ENCODE measurements around the gene CIRBP.

The CIRBP gene

DNA sequence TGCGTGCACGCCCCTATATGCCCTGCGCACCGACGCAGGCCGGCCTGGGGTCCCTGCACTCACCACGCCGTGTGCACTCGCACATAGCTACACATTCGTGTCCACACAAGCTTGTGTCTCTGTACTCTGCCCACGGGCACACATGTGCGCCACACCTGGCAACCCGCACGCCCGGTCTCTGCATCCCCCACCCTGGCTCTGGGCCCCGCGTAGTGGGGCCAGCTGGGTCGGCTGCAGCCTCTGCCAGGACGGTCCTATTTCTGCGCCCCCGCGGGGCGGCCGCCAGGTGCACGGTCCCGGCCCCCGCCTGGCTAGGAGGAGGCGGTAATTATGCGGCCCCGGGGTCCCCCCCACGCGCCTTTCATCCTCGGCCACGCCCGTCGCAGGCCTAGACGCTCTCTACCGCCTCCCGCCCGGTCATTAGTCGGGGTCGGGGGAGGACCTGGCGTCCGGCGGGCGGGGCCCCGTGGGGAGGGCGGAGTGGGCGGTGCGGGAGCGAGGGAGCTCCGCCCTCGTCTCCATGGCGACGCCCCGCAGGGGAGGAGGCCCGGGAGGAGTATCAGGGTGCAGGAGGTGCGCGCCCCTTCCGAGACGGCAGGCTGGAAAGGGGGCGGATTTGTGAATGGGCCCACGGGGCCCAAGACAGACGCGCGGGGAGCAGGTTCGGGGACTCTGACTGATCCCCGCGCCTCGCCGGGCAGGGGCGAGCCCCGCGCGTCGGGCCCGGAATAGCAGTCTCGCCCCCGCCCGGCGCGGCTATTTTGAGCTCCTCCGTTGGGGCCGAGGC is 2.8 kb upstream of the CIRBP start:
- ChIA-PET CTCF (interaction anchor here (0.7 to 18.0 kb wide), 23 partner anchors 8 to 587 kb away, joined by 3 to 491 read pairs (median 4); partner anchors contain the start of genes ATP5F1D, CBARP, CNN2 and FAM174C), POLR2A (interaction anchor here (0.7 to 4.0 kb wide), 5 partner anchors 11 to 25 kb away, joined by 3 to 65 read pairs (median 4); partner anchors contain the start of gene ATP5F1D)
- DNase-seq (ENCODE audit: extremely low spot score) = peak; percentile 91
- TF ChIP-seq, protein P1, sequence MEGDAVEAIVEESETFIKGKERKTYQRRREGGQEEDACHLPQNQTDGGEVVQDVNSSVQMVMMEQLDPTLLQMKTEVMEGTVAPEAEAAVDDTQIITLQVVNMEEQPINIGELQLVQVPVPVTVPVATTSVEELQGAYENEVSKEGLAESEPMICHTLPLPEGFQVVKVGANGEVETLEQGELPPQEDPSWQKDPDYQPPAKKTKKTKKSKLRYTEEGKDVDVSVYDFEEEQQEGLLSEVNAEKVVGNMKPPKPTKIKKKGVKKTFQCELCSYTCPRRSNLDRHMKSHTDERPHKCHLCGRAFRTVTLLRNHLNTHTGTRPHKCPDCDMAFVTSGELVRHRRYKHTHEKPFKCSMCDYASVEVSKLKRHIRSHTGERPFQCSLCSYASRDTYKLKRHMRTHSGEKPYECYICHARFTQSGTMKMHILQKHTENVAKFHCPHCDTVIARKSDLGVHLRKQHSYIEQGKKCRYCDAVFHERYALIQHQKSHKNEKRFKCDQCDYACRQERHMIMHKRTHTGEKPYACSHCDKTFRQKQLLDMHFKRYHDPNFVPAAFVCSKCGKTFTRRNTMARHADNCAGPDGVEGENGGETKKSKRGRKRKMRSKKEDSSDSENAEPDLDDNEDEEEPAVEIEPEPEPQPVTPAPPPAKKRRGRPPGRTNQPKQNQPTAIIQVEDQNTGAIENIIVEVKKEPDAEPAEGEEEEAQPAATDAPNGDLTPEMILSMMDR (IDR thresholded peaks at IDR 0.05; ENCODE audit: control extremely low read depth, extremely low read depth, low read depth, missing control alignments) = no peak

DNA sequence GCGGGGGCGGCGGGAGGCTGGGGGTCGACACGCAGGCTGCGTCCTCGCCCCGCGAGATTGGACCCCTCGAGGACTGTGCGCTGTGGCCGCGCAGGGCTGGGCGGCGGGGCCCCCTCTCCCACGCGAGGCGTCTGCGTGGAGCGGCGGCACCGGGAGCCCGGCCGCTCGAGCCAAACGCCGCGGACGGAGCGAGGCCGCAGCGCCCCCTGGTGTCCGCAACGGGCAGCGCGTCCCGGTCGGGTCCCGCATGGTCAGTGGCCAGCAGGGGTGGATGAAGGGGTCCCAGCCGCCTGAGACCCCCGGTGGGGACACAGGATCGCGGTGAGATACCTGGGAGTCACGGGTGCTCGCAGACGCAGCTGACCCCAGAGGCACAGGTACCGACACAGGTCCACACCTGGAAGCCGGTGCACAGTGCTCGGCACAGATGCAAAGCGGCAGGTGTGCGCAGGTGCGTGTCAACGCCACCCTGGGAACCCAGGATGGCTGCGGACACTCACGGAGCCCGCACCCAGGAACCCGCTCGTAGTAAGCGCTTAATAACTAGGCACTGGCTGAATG is 2.1 kb upstream of the CIRBP start:
- POLR2A ChIA-PET = interaction anchor here (0.9 to 4.0 kb wide), 4 partner anchors 12 to 23 kb away, joined by 4 to 65 read pairs (median 4); no protein-coding TSS in a partner anchor
- TF ChIP-seq, protein P1 (IDR thresholded peaks at IDR 0.05; ENCODE audit: control extremely low read depth, extremely low read depth, low read depth, missing control alignments) = peak; percentile 99
- CTCF ChIA-PET = interaction anchor here (0.7 to 18.0 kb wide), 22 partner anchors 8 to 586 kb away, joined by 3 to 491 read pairs (median 4); partner anchors contain the start of genes ATP5F1D, CBARP, CNN2 and FAM174C
- DNase-seq (ENCODE audit: extremely low spot score) = no peak

DNA sequence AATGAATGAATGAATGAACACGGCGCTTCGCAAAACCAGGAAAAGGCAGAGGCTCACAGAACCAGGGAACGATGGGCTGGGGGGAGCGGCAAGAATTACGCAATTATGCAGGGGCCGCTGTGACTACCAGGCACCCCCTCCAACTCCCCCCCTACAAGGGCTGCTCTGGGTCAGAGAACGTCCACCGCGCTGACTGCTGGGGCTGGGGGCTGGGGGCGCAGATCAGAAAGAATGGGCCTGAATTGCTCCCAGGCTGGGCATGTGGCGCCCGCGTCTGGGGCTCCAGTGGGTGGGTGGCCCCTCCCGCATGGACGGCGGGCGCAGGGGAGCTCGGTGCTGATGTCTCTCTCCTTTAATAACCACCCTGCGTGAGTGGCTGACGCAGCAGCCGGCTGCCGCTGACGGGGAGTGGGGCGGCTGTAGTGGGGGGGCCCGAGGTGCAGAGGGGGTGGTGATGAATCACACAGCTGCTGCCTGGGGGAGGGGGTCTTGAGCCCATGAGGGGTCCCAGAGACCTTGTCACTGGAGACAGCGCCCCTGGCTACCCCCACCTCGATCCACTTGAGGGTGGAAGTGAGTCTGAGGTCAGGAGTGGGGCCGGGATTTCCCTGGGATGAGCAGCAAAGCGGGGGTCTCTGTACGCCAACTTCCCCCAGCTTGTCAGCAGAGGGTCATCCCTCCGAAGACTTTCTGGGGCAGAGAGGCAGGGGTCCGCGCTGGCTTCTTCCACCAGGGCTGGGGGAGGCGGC is 1.5 kb upstream of the CIRBP start:
- POLR2A ChIA-PET = interaction anchor here (4.0 kb wide), 1 partner anchor 23 kb away, joined by 65 read pairs; no protein-coding TSS in a partner anchor
- CTCF ChIA-PET = interaction anchor here (1.4 to 18.0 kb wide), 6 partner anchors 12 to 105 kb away, joined by 3 to 491 read pairs (median 14); partner anchors contain the start of genes ATP5F1D and CBARP
- no peak for DNase-seq (ENCODE audit: extremely low spot score)
- TF ChIP-seq, protein P1 (IDR thresholded peaks at IDR 0.05; ENCODE audit: control extremely low read depth, extremely low read depth, low read depth, missing control alignments) = no peak

DNA sequence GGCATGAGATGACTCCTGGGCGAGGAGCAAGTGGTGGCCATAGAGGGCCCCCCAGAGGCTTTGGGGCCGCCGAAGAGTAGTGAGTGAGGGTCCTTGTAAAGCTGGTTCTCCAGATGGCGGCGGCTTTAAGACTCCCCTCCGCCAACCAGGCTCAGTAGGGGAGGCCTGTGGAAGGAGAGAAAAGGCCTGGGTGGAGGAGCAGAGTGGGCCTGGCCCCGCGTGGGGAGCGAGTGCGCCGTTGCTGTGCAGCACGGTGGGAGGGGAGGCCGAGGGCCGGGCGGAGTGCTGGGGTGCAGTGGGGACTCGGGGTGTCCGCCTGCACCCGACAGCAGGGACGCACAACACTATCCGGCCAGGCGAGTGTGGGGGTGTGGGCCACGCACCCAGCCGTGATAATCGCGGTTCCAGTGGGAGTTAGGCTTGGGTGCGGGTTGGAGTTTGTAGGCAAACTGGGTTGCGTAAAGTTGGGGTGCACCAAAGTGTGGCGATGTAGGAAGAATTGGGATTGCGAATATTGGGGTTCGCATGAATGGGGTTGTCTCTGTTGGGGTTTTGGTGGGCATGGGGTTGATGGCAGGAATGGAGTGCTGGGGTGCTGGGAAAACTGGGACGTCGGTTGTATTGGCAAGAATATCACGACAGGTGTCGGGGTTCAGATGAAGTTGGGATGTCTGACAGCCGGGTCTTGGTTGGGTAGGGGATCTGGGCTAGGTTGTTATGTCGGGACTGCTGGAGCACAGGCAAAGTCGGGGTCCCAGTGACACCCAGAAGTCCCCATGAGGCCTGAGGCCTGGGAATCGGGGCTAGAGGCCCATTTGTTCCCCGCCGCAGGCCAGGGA is 687 bp upstream of the CIRBP start:
- TF ChIP-seq, protein P1 (IDR thresholded peaks at IDR 0.05; ENCODE audit: control extremely low read depth, extremely low read depth, low read depth, missing control alignments) = no peak
- no peak for DNase-seq (ENCODE audit: extremely low spot score)
- POLR2A ChIA-PET = interaction anchor here (0.6 to 4.0 kb wide), 29 partner anchors 9 to 1208 kb away, joined by 3 to 65 read pairs (median 4); partner anchors contain the start of genes ATP5F1D, CNN2 and GADD45B
- CTCF ChIA-PET = interaction anchor here (1.0 to 18.0 kb wide), 7 partner anchors 11 to 105 kb away, joined by 3 to 491 read pairs (median 7); partner anchors contain the start of genes ATP5F1D and CBARP

DNA sequence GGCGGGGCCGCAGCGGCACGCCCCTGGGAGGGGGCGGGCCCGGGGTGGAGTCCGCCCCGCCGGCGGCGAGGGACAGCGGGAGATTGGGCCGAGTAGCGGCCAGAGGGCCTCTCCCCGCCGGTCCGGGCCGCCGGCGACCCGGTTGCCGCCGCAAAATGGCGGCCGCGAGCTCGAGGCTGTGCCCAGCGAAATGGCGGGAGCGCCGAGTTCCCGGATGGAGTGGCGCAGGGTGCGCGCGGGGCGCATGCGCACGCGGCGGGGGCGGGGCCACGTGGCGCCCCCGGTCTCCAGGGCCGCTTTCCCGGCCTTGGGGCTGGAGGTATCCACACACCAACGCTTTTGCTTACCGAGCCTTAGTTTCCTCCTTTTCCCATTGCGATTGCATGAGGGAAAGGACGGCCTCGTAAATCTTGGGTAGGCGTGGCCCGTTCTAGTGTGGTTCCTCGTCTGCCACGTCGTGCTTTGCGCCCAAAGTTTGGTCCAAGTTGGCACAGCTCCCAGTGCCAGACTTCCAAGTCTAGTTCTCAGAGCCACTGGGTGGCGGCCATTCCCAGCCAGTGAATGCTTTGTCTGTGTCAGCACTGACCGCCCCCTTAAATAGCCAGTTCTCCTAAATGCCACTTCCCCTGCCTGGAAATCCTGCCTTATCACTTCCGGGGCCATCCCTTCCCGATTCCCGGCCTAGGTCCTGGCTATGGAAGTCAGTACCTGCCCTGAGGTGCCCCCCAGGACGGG is 513 bp downstream of the CIRBP start:
- DNase-seq (ENCODE audit: extremely low spot score) = peak; percentile 88
- TF ChIP-seq, protein P1 (IDR thresholded peaks at IDR 0.05; ENCODE audit: control extremely low read depth, extremely low read depth, low read depth, missing control alignments) = no peak
- ChIA-PET POLR2A (interaction anchor here (0.7 to 4.0 kb wide), 19 partner anchors 10 to 1206 kb away, joined by 3 to 65 read pairs (median 4); partner anchors contain the start of genes ATP5F1D and GADD45B), CTCF (interaction anchor here (0.6 to 18.0 kb wide), 8 partner anchors 10 to 1244 kb away, joined by 3 to 491 read pairs (median 4); partner anchors contain the start of genes ATP5F1D and CBARP)

All from GM10248 (cell line).